ENCODE results near the gene GALR2.

Gene GALR2

DNA sequence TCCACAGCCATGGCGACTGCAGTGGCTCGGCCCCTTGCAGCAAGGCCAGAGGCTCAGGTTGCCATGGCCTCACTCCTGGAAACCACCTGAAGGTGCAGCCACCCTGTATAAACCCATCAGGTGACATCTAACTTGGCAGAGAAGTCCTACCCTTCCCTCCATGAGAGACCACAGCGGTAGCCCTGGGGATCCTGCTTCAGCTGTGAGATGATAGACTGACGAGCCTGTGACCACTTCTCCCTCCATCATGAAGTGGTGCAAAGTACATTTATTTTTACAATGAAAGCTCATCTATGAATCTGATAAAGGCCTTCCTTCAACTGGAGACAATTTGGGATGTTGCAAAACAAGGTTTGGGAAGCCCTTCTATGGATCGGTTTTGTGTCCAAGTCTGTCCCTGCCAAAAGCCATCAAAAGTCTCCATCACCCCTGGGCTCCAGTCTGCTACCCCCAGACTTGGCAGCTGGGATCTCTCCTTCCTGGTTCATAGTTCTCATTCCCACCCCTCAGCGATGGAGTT is 6.2 kb downstream of the GALR2 start:
- no peak for DNase-seq

DNA sequence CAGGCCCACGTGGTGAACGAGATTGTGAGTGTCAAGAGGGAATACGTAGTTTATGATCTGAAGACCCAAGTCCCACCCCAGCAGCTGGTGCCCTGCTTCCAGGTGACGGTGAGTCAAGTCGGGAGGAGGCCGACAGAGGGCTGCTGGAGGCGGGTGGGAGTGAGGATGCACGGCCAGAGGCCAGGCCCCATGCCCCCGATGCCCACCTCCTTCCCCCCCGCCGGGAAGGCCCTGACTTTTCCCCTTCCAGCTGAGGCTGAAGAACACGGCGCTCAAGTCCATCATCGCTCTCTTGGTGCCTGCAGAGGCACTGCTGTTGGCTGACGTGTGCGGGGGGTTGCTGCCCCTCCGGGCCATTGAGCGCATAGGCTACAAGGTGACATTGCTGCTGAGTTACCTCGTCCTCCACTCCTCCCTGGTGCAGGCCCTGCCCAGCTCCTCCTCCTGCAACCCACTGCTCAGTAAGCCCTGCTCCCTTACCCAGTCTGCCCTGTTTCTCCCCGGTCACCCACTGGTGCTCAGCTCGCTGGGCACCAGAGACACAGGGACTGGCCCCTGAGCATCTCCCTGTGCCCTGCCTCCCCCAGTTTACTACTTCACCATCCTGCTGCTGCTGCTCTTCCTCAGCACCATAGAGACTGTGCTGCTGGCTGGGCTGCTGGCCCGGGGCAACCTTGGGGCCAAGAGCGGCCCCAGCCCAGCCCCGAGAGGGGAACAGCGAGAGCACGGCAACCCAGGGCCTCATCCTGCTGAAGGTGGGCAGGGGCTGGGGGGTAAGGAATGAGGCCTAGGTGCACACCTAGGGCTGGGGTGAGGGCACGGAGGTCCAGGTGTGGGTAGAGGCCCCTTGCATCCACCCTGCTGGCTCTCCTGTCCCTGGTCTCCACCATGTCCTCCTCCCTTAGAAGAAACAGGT is 7.0 kb downstream of the GALR2 start:
- no peak for DNase-seq

DNA sequence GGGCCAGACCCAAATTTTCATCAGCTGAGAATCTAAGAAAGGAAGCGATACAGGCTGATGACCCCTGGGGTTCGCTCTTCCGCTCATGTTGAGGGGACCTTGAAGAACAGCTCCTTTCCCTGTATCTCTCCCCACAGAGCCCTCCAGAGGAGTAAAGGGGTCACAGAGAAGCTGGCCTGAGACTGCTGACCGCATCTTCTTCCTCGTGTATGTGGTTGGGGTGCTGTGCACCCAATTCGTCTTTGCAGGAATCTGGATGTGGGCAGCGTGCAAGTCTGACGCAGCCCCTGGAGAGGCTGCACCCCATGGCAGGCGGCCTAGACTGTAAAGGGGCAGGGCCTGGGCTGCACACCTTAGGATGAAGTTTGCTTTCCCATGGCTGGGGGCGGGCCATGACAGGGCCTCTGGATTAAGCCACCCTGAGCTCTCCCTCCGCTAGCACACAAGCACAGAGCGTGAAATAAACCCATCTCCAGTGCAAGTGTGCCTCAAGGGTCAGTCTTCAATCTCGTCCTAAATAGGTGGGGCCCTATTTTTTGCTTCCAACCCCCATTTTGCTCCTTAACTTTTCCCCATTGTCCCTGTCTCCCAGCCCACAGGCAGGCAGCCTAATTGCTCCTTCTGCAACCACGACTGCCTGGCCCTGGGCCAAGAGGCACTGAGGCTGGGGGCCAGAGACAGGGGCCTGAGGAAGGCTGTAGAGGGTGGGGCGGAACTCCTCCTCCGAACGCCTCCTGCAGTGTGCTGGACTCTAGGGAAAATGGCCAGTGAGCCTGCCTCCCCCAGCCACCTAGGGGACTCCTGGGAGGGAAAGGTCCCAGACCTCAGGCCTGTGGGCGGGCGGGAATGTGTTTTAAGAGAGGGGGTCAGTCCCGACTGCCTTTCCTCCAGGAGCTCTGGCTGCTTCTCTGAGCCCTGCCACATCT is 8.0 kb downstream of the GALR2 start:
- no peak for DNase-seq

DNA sequence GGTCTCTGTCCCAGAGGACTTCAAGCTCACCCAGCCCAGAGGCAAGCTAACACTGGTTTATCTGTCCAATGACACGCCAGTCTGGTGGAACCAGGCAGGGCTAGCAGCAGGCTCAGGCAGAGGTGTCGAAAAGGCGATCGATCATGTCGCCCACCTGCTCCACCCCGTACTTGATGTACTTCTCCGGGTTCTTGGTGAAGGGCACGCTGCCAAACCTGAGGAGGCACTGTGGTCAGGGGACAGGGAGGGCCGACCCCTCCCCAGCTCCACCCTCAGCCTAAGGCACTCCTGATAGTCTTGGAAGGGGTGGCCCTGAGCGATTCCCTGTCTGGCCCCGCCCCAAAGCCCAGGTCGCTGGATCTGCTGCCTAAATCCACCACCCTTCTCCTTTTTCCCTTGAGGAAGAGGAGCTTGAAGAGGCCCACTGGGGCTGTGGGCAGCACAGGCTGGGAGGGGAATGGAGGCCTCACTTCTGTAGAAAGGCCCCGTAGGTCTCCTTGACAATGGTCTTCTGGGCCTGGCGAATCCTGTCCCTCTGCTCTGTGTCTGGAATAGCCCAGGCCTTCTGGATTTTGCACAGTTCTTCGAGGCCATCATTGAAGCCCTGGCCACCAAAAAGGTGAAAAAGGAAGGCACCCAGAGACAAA is 9.1 kb downstream of the GALR2 start:
- no peak for DNase-seq

DNA sequence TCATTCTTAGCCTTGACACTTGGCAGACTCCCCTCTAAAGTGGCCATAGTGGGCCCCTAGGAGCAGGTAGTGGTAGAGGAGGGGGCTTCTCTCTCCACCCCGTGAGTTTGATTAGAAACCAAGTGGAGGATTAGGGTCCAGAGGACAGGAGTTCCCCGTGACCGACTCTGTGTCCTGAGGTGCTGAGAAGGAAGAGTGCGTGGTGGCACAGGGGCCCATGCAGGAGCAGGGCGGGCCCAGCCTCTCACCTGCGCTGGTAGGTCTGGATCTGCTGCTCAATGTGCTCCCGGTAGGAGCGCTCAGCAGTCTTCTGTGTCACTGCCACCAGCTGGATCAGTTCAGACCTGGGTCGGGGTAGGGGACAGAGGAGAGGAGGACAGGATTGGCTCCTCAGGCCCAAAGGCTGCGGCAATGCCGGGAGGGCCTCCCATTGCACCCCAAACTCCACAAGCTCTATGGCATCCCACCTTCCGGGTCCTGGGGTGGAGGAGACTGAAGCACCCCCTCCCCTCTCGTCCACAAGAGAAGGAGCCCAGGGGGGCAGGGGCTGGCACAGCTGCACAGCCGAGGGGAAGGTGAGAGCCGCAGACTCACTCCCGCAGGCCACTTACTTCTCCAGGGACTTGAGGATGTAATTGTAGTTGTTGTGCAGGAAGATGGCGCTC is 10.6 kb downstream of the GALR2 start:
- no peak for DNase-seq

DNA sequence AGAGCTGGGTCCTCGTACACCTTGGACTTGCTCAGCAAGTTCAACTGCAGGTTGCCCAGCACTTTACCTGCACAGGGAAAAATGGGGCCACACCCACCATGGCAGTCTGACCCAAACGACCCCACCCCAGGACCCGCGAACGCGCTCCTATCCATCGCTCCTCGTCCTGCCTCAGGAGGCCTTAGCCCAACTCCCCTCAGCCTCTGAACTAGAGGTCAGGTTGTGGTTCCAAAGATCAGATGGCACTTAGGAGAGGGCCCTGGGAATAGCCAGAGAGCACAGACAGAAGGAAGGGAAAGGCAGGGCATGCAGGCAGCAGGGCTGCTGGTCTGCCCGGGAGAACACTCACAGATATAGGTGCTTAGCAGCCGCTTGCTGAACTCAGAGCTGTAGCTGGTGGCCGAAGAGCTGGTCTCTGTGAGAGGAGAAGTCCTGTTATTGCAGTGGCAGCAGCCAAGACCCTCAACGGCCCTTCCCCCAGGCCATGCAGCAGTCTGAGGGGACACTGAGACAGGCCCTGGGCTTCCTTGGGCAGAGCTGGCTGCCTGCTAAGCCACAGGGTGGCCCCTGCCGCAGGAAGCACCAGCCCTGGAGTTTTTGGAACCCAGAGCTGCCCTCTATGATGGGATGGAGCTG is 11.3 kb downstream of the GALR2 start:
- no peak for DNase-seq

DNA sequence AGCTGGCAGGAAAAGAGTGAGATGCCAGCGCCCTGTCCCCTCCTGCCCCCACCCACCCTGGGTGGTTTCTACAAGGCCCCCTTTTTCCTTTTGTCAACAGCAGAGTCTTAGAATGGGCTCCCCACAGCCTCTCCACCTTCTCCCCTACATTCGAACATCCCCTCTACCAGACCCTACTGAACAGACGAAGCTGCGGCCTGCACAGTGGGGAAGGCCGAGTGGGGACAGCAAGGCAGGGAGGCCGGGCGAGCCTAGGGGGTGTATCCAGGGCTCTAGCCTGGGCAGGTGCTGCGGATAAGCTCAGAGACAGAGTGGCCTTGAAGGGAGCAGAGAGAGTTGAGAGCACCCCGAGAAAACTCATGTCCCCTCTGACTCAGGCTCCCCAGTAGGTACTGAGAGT is 11.8 kb downstream of the GALR2 start:
- DNase-seq, result no peak

DNA sequence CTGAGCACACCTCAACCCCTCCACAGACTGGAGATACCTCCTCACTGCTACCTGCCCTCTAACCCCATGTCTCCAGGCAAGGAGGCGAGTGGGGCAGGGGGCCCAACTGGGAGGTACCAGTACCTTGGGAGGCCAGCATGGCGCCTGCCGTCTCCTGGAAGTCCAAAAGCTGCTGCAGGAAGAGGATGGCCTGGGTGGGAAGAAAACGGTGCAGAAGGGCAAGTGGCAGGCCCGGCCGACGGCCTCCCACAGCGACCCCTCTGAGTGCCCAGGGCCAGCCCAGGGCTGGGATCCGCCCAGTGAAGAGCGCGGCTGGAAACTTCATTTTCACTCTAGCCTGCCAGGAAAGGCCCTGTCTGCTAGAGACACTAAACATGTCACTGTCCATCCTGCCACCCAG is 12.9 kb downstream of the GALR2 start:
- no peak for DNase-seq

DNA sequence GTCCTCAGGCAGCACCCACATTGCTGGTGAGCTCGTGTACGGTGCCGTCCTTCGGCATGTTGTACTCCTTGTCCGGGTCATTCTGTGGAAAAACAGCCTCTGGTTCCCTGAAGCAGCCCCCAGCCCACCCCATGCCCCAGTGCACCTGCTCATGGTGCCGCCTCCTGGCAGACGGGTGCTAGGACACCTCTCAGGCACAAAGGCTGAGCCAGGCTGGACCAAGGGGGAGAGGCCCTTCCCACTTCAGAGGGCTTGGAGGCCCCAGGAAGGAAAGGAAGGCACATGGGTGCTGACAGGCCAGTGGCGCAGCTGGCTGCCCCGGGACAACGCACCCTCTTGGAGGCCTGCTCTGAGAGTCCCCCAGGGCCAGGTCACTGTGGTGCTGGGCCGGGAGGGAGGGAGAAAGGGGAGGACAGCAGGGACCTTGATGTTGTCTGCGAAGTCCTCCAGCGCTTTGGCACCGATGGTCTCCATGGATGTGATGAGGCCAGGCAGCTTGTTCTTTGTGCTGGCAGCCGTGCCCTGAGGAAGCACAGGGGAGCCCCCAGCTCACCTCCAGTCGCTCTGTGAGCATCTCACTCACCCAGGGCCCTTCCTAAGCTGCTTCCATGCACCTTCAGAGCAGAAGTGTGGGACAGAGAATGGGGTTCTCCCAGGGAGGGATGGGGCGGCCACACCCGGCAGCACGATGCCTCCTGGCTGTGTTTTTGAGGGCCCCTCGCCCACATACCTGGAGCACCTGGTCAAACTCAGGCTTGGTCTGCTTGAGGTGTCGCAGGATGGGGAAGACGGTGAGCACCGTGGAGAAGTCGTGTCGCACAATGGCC is 13.7 kb downstream of the GALR2 start:
- DNase-seq, result no peak

DNA sequence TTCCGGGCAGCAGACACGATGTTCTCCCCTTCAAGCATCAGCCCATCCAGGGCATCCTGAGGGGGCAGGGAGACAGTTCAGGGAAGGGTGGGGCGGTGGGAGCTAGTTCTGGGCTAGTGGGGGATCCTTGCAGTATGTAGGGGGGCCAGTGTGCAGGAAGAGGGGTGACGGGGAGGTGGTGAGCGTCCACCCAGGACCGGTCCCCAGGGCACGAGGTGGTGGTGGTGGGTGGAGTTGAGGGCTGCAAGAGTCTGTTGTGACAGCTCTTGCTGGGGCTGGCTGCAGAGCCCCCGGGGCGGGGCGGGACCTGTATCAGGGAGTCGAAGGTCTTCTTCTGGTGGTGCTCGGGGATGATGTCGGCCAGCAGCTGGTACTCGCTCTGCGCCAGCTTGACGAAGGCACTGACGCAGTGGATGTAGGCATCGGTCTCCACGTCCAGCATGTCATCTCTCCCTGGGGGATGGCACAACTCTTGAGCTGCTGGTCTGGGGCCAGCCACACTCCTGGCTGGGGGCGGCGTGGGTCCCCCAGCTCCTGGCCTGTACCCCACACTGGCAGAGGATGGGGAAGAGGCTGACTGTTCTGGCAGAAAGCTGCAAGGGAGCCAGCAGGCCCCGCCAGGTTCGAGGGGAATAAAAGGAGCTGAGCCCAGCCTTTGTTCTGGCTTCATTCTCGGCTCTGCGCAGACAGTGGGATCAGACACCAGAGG is 14.4 kb downstream of the GALR2 start:
- no peak for DNase-seq

DNA sequence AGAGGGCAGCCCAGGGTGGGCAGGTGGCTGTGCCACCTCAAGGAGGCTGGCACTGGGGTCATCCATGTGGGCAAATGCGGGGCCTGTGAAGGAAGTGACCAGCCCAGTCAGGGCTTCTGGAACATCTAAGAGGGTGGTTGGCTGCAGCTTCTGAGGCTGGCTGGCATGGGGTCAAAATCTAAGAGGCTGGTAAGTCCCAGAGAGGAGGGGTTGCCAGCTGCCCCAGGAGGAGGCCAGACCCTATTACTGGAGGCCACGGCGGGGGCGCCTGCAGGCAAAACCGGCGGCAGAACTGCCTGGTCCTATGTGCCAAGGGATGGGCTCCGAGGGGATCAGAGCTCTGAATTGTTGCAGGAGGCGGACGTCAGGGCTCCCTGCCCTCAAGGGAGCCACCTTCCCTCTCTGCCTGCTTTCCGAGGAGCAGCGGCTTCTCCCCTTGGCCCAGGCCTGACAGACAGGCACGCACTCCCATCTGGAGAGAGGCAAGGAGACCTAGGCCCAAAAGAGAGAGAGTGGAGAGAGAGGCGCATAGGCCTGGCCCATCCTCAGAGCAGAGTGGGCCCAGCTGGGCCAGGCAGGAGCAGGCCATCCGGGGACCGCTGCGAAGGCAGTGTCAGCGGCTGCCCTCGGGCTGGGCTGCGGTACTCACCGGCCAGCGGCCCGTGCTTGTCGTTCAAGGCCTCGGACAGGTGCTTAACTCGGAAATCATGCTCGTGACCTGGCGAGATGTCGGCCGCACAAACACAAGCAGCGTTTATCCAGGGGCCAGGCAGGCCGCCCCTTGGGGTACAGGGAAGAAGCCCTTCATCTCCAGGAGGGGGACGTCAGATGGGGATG is 15.3 kb downstream of the GALR2 start:
- no peak for DNase-seq

DNA sequence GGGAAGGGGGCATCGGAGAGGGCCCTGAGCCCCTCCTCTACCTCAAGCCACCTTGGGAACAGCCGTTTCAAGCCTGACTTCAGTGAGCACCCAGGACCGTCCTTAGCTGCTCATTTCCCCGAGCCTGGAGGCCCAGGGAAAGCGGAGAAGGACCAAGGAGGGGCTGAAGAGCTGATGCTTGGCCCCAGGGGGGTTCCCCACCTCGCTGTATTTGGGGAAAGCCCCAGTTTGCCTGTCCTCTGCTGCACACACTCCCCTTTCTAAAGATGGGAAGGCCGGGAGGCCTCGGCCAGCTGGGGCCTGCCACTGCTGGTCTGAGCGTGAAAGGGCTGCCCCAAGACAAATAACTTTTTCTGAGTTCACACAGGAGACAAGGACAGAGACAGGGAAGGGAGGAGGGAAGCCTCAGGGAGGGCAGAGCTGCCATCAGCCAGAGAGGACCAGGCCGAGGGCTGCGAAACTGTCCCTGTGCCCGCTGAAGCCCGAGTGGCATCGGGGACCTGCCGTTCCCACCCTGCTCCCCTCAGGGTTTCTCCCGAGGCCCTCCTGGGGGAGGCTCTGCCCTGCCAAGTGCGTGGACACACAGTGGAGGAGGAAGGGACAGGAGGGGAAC is 16.0 kb downstream of the GALR2 start:
- no peak for DNase-seq

DNA sequence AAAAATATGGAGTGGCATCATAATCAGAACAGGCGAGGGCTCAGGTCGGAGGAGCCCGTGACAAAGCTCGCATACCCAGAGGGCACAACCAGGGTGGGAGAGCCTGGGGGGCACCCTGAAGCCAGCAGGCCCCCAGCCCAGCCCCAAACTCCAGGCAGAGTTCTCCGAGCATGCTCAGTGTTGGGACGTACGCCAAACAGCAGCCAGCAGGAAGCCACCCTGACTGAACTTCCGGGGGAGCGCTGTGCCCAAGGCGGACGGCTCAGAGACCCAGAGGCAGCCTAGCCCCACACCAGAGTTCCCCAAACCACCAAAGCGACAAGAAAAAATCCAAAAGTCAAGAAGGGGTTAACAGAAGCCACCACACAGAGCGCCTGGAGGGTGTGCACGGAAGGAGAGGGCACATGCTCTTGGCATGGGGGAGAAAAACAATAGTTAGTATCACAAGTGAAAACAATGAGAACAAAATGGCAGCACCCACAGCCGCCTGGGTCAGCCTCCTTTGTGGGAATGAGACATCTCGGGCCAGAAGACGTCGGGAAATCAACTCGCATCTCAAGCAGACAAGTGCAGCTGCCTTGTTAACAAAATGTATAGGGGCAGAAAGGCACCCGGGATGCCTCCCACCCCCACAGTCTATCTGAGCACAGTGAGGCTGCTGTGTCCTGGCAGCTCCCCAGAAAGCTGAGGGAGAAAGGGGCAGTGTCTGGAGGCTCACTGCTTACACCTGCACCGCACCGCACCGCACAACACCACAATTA is 17.1 kb downstream of the GALR2 start:
- DNase-seq, result no peak

DNA sequence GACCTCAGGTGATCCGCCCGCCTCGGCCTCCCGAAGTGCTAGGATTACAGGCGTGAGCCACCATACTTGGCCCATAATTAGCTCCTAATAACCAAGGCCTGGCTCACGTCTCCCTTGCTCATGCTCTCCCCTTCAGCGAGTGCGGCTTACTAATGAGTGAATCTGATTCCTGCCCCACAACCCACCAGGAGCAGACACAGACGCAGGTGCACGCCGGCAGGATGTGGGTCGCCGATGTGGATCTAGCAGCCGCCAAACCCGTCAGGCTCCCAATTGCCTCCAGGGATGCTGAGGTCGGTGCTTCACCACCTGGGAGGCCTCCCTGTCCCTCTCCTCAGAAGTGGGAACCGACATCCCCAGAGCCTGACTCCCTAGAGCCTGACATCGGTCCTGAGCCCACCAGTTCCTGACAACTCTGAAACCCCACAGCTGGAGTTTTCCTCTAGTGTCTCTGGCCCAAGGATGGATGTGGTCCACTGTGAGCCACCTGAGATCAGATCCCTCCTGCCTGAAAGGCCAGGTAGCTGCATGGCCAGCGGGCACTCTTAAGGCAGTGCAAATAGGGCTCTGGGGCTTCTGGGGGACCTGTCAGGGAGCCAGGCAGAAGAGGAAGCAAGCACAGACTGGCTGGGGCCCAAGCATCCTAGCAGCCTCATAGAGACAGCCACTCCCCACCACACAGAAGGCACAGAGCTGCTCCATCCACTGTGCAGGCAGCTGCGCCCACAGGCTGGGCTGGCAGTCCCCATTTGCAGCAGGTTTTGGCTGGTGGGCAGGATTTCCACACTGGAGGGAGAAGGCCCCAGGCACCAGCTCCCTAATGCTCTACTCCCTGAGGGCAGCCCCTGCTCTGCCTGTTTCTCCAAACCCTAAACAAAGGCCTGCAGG is 18.2 kb downstream of the GALR2 start:
- no peak for DNase-seq

DNA sequence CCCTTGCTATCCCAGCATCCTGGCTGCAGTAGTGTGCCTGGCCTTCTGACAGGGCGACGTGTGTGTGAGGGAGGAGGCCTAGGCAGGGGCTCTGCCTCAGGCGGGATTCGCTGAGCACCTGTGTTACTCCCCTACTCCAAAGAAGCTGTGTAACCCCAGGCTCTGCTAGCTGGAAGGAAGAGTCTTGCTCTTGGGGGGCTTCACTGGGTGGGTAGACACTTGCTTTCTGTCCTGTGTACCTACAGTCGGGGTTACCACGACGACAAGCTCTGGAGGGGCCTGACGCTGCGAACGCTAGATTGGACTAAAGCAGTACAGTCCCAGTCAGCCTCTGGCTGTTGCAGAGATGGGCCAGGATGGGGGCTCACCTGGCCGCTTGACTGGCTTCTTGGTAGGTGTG is 19.5 kb downstream of the GALR2 start:
- DNase-seq, result no peak

DNA sequence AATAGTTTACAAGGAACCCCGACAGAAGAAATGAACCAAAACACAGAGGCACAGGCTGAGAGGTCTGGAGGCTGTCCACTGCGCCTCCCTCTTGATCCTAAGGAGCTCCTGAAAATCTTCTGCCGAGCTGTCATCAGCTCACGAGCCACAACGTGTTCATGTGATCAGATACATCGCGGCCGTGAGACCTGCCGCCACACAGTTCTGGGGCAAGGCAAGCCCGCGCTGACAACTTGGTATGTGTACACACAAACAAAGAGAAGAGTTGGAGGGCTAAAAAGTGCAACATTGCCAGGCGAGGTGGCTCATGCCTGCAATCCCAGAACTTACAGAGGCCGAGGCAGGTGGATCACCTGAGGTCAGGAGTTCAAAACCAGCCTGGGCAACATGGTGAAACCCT is 21.4 kb downstream of the GALR2 start:
- DNase-seq, result no peak

DNA sequence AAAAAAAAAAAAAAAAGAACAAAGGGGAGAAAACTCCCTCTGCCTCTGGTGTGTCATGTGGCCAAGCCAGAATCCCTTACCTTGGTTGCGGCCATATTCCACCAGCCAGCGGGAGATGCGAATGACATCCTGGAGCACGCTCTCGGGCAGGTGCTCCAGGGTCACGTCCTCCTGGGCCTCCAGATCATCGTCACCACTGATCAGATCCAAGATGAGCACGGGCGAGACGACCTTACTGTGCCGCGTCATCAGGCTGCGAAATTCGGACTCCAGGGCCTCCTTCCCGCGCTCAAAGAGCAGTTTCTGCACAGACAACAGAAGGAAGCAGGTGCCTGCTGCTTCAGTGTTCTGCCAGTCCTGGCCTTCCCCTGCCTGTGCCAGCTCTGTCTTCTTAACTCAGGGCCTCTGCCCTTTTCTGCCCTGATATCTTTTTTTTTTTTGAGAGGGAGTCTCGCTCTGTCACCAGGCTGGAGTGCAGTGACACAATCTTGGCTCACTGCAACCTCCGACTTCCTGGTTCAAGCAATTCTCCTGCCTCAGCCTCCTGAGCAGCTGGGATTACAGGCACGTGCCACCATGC is 23.2 kb downstream of the GALR2 start:
- no peak for DNase-seq
